SK-N-SH (cell line): ENCODE results near the gene KLHL17. TPM values are rescaled to one million over a fixed set of nuclear protein-coding genes. Genes with fewer than 3 reads are reported as not detected.

Source experiments
- CTCF ChIA-PET: fragments of 300-600, 350-600 bp; formaldehyde crosslinking; extraction: SDS; loops from one replicate; lab custom pipeline; 2021; lab: Yijun Ruan, JAX
- POLR2A ChIA-PET: fragments of 350-600 bp; sonication (Branson Sonifier 250); formaldehyde crosslinking; extraction: SDS; loops from one replicate; lab custom pipeline; 2020; ENCODE audit warnings: antibody characterized with exemption, inconsistent platforms; lab: Yijun Ruan, JAX
- DNase-seq: peaks from one replicate; pipeline ENCODE4 v3.0.0; 2012
- H2AFZ ChIP-seq: fragments of 200-600 bp; sonication (generic); 2 replicates; pipeline ENCODE4 v1.8.1; 2016; ENCODE audit warnings: antibody characterized with exemption, mild to moderate bottlenecking, low read depth
- H3F3A ChIP-seq: fragments of 200-600 bp; sonication (generic); replicated peaks from 2 replicates; pipeline ENCODE3; 2016; ENCODE audit warnings: antibody characterized with exemption, mild to moderate bottlenecking; ENCODE audit not compliant: insufficient read depth
- H3K27ac ChIP-seq, 2 experiments: fragments of 200-500 bp in 1 of 2; fragments of 200-600 bp in 1 of 2; sonication (Bioruptor generic) in 1 of 2; sonication (generic), shearing (Covaris generic) in 1 of 2; 2 replicates each; pipeline versions ENCODE4 v1.5.1 to v1.6.1; 2014 to 2016; ENCODE audit warnings: low read depth in 2 of 2, inconsistent platforms in 1 of 2, low read length in 1 of 2, mild to moderate bottlenecking in 1 of 2, mixed read lengths in 1 of 2
- H3K27me3 ChIP-seq: fragments of 200-600 bp; sonication (generic), shearing (Covaris generic); 2 replicates; pipeline ENCODE4 v1.6.1; 2016; ENCODE audit warnings: mixed run types; ENCODE audit not compliant: insufficient read depth
- H3K36me3 ChIP-seq, 2 experiments: fragments of 200-500 bp in 1 of 2; fragments of 200-600 bp in 1 of 2; sonication (Bioruptor generic) in 1 of 2; sonication (generic) in 1 of 2; replicated peaks in 1 of 2; 2 replicates each; pipeline versions ENCODE3 to v1.5.1; 2014 to 2016; ENCODE audit warnings: low read length in 1 of 2, mild to moderate bottlenecking in 1 of 2; ENCODE audit not compliant: insufficient read depth in 2 of 2, control insufficient read depth in 1 of 2
- H3K4me1 ChIP-seq, 2 experiments: fragments of 200-500 bp in 1 of 2; fragments of 200-600 bp in 1 of 2; sonication (Bioruptor generic) in 1 of 2; sonication (generic), shearing (Covaris generic) in 1 of 2; 2 replicates each; pipeline versions ENCODE4 v1.5.1 to v1.6.1; 2014 to 2016; ENCODE audit warnings: low read depth in 1 of 2, low read length in 1 of 2, mixed run types in 1 of 2; ENCODE audit not compliant: insufficient read depth in 2 of 2, control insufficient read depth in 1 of 2
- H3K4me2 ChIP-seq: fragments of 200-600 bp; sonication (generic), shearing (Covaris generic); 2 replicates; pipeline ENCODE4 v1.6.1; 2017; ENCODE audit warnings: mixed run types
- H3K4me3 ChIP-seq, 2 experiments: fragments of 200-500 bp in 1 of 2; fragments of 200-600 bp in 1 of 2; sonication (Bioruptor generic) in 1 of 2; sonication (generic), shearing (Covaris generic) in 1 of 2; 2 replicates each; pipeline versions ENCODE4 v1.5.1 to v1.8.1; 2014 to 2016; ENCODE audit warnings: low read depth in 2 of 2, inconsistent platforms in 1 of 2, low read length in 1 of 2, mild to moderate bottlenecking in 1 of 2, mixed read lengths in 1 of 2, moderate library complexity in 1 of 2
- H3K79me2 ChIP-seq: fragments of 200-600 bp; sonication (generic); 2 replicates; pipeline ENCODE4 v1.8.1; 2017; ENCODE audit warnings: mild to moderate bottlenecking; ENCODE audit not compliant: insufficient read depth
- H3K9ac ChIP-seq: fragments of 200-600 bp; sonication (generic); 2 replicates; pipeline ENCODE4 v1.6.1; 2017; ENCODE audit warnings: mixed run types
- H3K9me2 ChIP-seq: fragments of 200-600 bp; sonication (generic); 2 replicates; pipeline ENCODE4 v1.6.1; 2017; ENCODE audit warnings: mixed run types
- H3K9me3 ChIP-seq: fragments of 200-600 bp; sonication (generic); 2 replicates; pipeline ENCODE4 v1.6.1; 2017; ENCODE audit warnings: mixed run types, mild to moderate bottlenecking, moderate library complexity
- H4K20me1 ChIP-seq: fragments of 200-600 bp; sonication (generic); 2 replicates; pipeline ENCODE4 v1.6.1; 2017; ENCODE audit warnings: mild to moderate bottlenecking, mixed run types; ENCODE audit not compliant: insufficient read depth
- CHD2 ChIP-seq: fragments of 150-350 bp; IDR thresholded peaks from 2 replicates; pipeline ENCODE4 v1.6.1; 2018; ENCODE audit warnings: low read length; ENCODE audit not compliant: partially characterized antibody
- FOSL2 ChIP-seq: IDR thresholded peaks from 2 replicates; pipeline ENCODE4 v1.4.0; 2012; ENCODE audit warnings: low read depth, mild to moderate bottlenecking, moderate library complexity, borderline replicate concordance
- GABPA ChIP-seq: IDR thresholded peaks from 2 replicates; pipeline ENCODE4 v1.4.0; 2012; ENCODE audit warnings: low read depth, mild to moderate bottlenecking
- JUND ChIP-seq: IDR thresholded peaks from 2 replicates; pipeline ENCODE4 v1.4.0; 2012
- MEF2A ChIP-seq: IDR thresholded peaks from 2 replicates; pipeline ENCODE4 v1.4.0; 2012; ENCODE audit warnings: low read depth, borderline replicate concordance
- PBX3 ChIP-seq: IDR thresholded peaks from 2 replicates; pipeline ENCODE4; 2012
- REST ChIP-seq: IDR thresholded peaks from 2 replicates; pipeline ENCODE4 v1.6.1; 2012; ENCODE audit warnings: mild to moderate bottlenecking, low read depth, low read length, moderate library complexity
- SIN3A ChIP-seq: IDR thresholded peaks from 2 replicates; pipeline ENCODE4 v1.6.1; 2012; ENCODE audit warnings: low read depth, mild to moderate bottlenecking, low read length, moderate library complexity, borderline replicate concordance
- SMC3 ChIP-seq: IDR thresholded peaks from 2 replicates; pipeline ENCODE4 v1.6.1; 2012; ENCODE audit warnings: low read depth, low read length, improper control_type of control experiment
- TEAD4 ChIP-seq: IDR thresholded peaks from 2 replicates; pipeline ENCODE4 v1.4.0; 2012; ENCODE audit warnings: mild to moderate bottlenecking, borderline replicate concordance; ENCODE audit not compliant: insufficient read depth
- USF1 ChIP-seq: IDR thresholded peaks from 2 replicates; pipeline ENCODE4 v1.4.0; 2012; ENCODE audit warnings: low read depth, borderline replicate concordance
- YY1 ChIP-seq: IDR thresholded peaks from 2 replicates; pipeline ENCODE4 v1.4.0; 2012; ENCODE audit warnings: low read depth, mild to moderate bottlenecking
- WGBS: methylation state at CpG from one replicate; pipeline ENCODE4 v1.1.6; 2017; ENCODE audit warnings: low lambda C conversion rate; 5-methylcytosine and 5-hydroxymethylcytosine counted together
- polyA plus RNA-seq, 3 experiments: library from polyadenylated mRNA; depleted of rRNA; stranded (reverse); fragments of >200 nt; gene quantifications; 2 replicates each; pipeline ENCODE4 v1.2.3, GENCODE V29; 2012

KLHL17 gene
- polyA plus RNA-seq, 1 of the 3 experiments (the other 2 are of a cell fraction), result 27.3 TPM

GRCh38 chr1:966135-966703 is 5.8 kb downstream of the KLHL17 start, which contains the start of gene PLEKHN1:
TSS of gene PLEKHN1 (plus strand) at chr1:966482. CDS start at chr1:966532, 50 bp downstream.
- TF ChIP-seq GABPA, result no peak
- no peak for TF ChIP-seq TEAD4
- TF ChIP-seq PBX3, result no peak
- TF ChIP-seq USF1, result no peak
- no peak for TF ChIP-seq JUND
- no peak for TF ChIP-seq FOSL2
- TF ChIP-seq REST, result no peak
- ChIA-PET CTCF (no interaction called here), POLR2A (no interaction called here)
- H3K4me1 ChIP-seq, result peaks cover 0 to 6% of the 10 kb centered on the region in 2 experiments; a peak in 1 of 4 replicates
- H3F3A ChIP-seq, result no peaks in the 10 kb centered on the region
- no peaks in the 10 kb centered on the region for H3K79me2 ChIP-seq
- no peaks in the 10 kb centered on the region for H3K27me3 ChIP-seq
- H3K27ac ChIP-seq, result no peak within 1 kb of the TSS
- H4K20me1 ChIP-seq, result no peaks in the 10 kb centered on the region
- no peak for DNase-seq
- H3K9me3 ChIP-seq, result no peaks in the 10 kb centered on the region
- H3K4me3 ChIP-seq, result no peak within 1 kb of the TSS
- H3K9ac ChIP-seq, result no peak within 1 kb of the TSS
- 92% methylated on average over 4 of the region's 31 CpGs for WGBS
- peaks cover 0 to 14% of the 10 kb centered on the region in 2 experiments for H3K36me3 ChIP-seq
- H2AFZ ChIP-seq, result no peak within 1 kb of the TSS
- no peaks in the 10 kb centered on the region for H3K9me2 ChIP-seq
- no peak within 1 kb of the TSS for H3K4me2 ChIP-seq

- TF ChIP-seq GABPA, result no peak
- TF ChIP-seq REST, result no peak
- no peak for TF ChIP-seq CHD2
- no peak for TF ChIP-seq SIN3A
- TF ChIP-seq MEF2A, result no peak
- TF ChIP-seq SMC3, result no peak
- TF ChIP-seq YY1, result no peak
- no peak overlapping the region for H2AFZ ChIP-seq
- H4K20me1 ChIP-seq, result no peaks in the 10 kb centered on the region
- DNase-seq, result no peak
- H3K4me1 ChIP-seq, result peaks cover 0 to under 1% of the 10 kb centered on the region in 2 experiments; a peak in 1 of 4 replicates
- no peaks in the 10 kb centered on the region for H3K9me2 ChIP-seq
- H3K27ac ChIP-seq, result no peak overlapping the region
- WGBS, result 89% methylated on average over 24 of the region's 60 CpGs
- no peaks in the 10 kb centered on the region for H3K79me2 ChIP-seq
- no peaks in the 10 kb centered on the region for H3K9me3 ChIP-seq
- no peak overlapping the region for H3K9ac ChIP-seq
- peaks cover 0 to 14% of the 10 kb centered on the region in 2 experiments for H3K36me3 ChIP-seq
- no peak overlapping the region for H3K4me2 ChIP-seq
- H3K4me3 ChIP-seq, result no peak overlapping the region
- ChIA-PET CTCF (interaction anchor here (1.7 kb wide), 1 partner anchor 61 kb away, joined by 8 read pairs; no protein-coding TSS in a partner anchor), POLR2A (no interaction called here)
- no peaks in the 10 kb centered on the region for H3F3A ChIP-seq
- no peaks in the 10 kb centered on the region for H3K27me3 ChIP-seq
These were observed 6.4 kb downstream of the KLHL17 start for GRCh38 chr1:966704-967300.
